Femur (tissue), 1 donor: ENCODE measurements around the gene ADGRF5.

Source experiments
- DNase-seq: peaks from one replicate; pipeline ENCODE4 v3.0.0-alpha.2; 2017

The ADGRF5 gene

GRCh38 chr6:46932526-46933319 lies 11.0 kb upstream of the ADGRF5 start:
- no peak for DNase-seq

- no peak for DNase-seq
Observed at GRCh38 chr6:46931416-46931815, 9.7 kb upstream of the ADGRF5 start.

GRCh38 chr6:46930331-46930730 lies 8.6 kb upstream of the ADGRF5 start:
- no peak for DNase-seq

GRCh38 chr6:46927066-46927465 lies 5.3 kb upstream of the ADGRF5 start:
- no peak for DNase-seq

- no peak for DNase-seq
Observed at GRCh38 chr6:46926481-46926880, 4.7 kb upstream of the ADGRF5 start.

GRCh38 chr6:46925563-46926253 lies 4.0 kb upstream of the ADGRF5 start:
- no peak for DNase-seq

GRCh38 chr6:46923476-46923875 lies 1.7 kb upstream of the ADGRF5 start:
- DNase-seq = no peak

GRCh38 chr6:46921059-46921458 lies 679 bp downstream of the ADGRF5 start:
- DNase-seq = no peak

GRCh38 chr6:46918806-46919205 lies 2.9 kb downstream of the ADGRF5 start:
- DNase-seq = no peak

GRCh38 chr6:46917002-46917545 lies 4.7 kb downstream of the ADGRF5 start:
- no peak for DNase-seq

GRCh38 chr6:46915866-46916265 lies 5.9 kb downstream of the ADGRF5 start:
- DNase-seq = no peak

GRCh38 chr6:46915380-46915779 lies 6.4 kb downstream of the ADGRF5 start:
- no peak for DNase-seq

- no peak for DNase-seq
Observed at GRCh38 chr6:46914279-46914810, 7.4 kb downstream of the ADGRF5 start.

- no peak for DNase-seq
Observed at GRCh38 chr6:46909371-46909770, 12.4 kb downstream of the ADGRF5 start.

GRCh38 chr6:46906776-46907175 lies 15.0 kb downstream of the ADGRF5 start:
- DNase-seq = no peak

- DNase-seq = no peak
Observed at GRCh38 chr6:46904117-46904516, 17.6 kb downstream of the ADGRF5 start.

- no peak for DNase-seq
Observed at GRCh38 chr6:46903175-46903574, 18.6 kb downstream of the ADGRF5 start.

- DNase-seq = peak; percentile 57
Observed at GRCh38 chr6:46901882-46902314, 19.8 kb downstream of the ADGRF5 start.

- no peak for DNase-seq
Observed at GRCh38 chr6:46900266-46900665, 21.5 kb downstream of the ADGRF5 start.

GRCh38 chr6:46899659-46900058 lies 22.1 kb downstream of the ADGRF5 start:
- DNase-seq = no peak

GRCh38 chr6:46898006-46898405 lies 23.7 kb downstream of the ADGRF5 start:
- no peak for DNase-seq

GRCh38 chr6:46896871-46897270 lies 24.9 kb downstream of the ADGRF5 start:
- no peak for DNase-seq

GRCh38 chr6:46895930-46896329 lies 25.8 kb downstream of the ADGRF5 start:
- no peak for DNase-seq

- no peak for DNase-seq
Observed at GRCh38 chr6:46894433-46894832, 27.3 kb downstream of the ADGRF5 start.
